Activated CD4-positive, alpha-beta T cell treated with anti-CD3 and anti-CD28 coated beads, Interleukin-2, amount 50 U/mL, for 16 hours (primary cell): Measurements from ENCODE around the gene IFITM5.
"Not testable (repeated sequence)": the region's sequence is repeated elsewhere in the genome, so short reads cannot be mapped to it uniquely, and the experiment has no call there.

Experiments
- DNase-seq: peaks from one replicate; pipeline ENCODE4 v3.0.0-alpha.2; 2020

Gene IFITM5

GRCh38 chr11:327581-327923, 28.2 kb upstream of the IFITM5 start:
- DNase-seq, result no peak

- peak; percentile 76 for DNase-seq
These were observed 27.7 kb upstream of the IFITM5 start for GRCh38 chr11:326842-327580.

GRCh38 chr11:326592-326841, 27.2 kb upstream of the IFITM5 start:
- DNase-seq, result no peak

- no peak for DNase-seq
These were observed 26.7 kb upstream of the IFITM5 start for GRCh38 chr11:325796-326591.

GRCh38 chr11:324593-325517, 25.5 kb upstream of the IFITM5 start:
- DNase-seq, result not testable (repeated sequence)

- no peak for DNase-seq
These were observed 24.8 kb upstream of the IFITM5 start for GRCh38 chr11:324156-324555.

GRCh38 chr11:319888-320273, 20.6 kb upstream of the IFITM5 start:
- DNase-seq, result not testable (repeated sequence)

GRCh38 chr11:319121-319887, 20.0 kb upstream of the IFITM5 start:
- DNase-seq, result not testable (repeated sequence)

GRCh38 chr11:318405-319120, 19.2 kb upstream of the IFITM5 start:
- not testable (repeated sequence) for DNase-seq

- DNase-seq, result not testable (repeated sequence)
These were observed 18.5 kb upstream of the IFITM5 start for GRCh38 chr11:317668-318404.

- DNase-seq, result no peak
These were observed 17.6 kb upstream of the IFITM5 start for GRCh38 chr11:316891-317301.

GRCh38 chr11:316031-316701, 16.8 kb upstream of the IFITM5 start:
- DNase-seq, result no peak

- no peak for DNase-seq
These were observed 16.2 kb upstream of the IFITM5 start for GRCh38 chr11:315516-315994.

GRCh38 chr11:315051-315481, 15.7 kb upstream of the IFITM5 start:
- no peak for DNase-seq

GRCh38 chr11:314554-314875, 15.2 kb upstream of the IFITM5 start:
- DNase-seq, result not testable (repeated sequence)

- DNase-seq, result peak; percentile 88
These were observed 14.6 kb upstream of the IFITM5 start, which contains the start of gene IFITM1 for GRCh38 chr11:313787-314553. Gene IFITM1, plus strand, starts transcription at chr11:314040. Its CDS starts 131 bp downstream, at chr11:314171.

- no peak for DNase-seq
These were observed 14.0 kb upstream of the IFITM5 start for GRCh38 chr11:313304-313786.

GRCh38 chr11:312092-312816, 12.9 kb upstream of the IFITM5 start:
- no peak for DNase-seq
